Measurements from ENCODE around the gene SMARCD3. TPM values are rescaled to one million over a fixed set of nuclear protein-coding genes. Genes with fewer than 3 reads are reported as not detected.

Gene SMARCD3
- total and polyA plus RNA-seq, 9 of the 15 experiments (the other 6 are each of a cell fraction or from before 2014, with no cell fraction given) = 0.43 to 3.6 (median 2.6) TPM

DNA sequence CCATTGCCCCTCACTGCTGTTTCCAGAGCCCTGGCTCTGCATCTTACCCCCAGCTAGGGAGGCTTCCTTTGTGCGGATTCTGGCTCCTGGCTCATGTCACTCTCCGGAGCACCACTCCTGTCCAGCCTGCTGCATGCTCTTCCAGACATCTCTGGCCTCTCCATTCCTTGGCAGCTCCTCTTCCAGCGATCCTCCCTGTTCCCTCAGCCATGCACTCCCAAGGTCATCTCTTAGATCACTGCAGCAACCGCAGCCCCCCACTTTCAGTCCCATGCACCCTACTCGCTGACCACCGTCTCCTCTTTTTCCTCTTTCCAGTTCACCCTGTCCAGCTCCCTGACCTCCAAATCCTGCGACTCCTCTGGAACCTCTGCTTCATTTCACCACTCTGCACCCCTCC lies 6.9 kb upstream of the SMARCD3 start:
- DNase-seq (ENCODE audit: extremely low read depth in 1 of 4, low spot score in 3 of 4) (no peak), FAIRE-seq (no peak), ATAC-seq (no peak)
- POLR2A ChIA-PET = interaction anchor here (0.6 to 1.7 kb wide), 5 partner anchors 9 to 39 kb away, joined by 3 to 6 read pairs (median 3); no protein-coding TSS in a partner anchor
- Histone ChIP-seq H3K9me1 (ENCODE audit: control insufficient read depth, insufficient read depth, low read length) (no peaks in the 10 kb centered on the region), H3K4me1 (replicated peaks in 1 of 2; ENCODE audit: control insufficient read depth in 2 of 2, insufficient read depth in 2 of 2, low read length in 2 of 2) (peaks cover 5 to 22% of the 10 kb centered on the region in 2 experiments; a peak in 4 of 5 replicates), H3K9me3 (replicated peaks; ENCODE audit: control insufficient read depth, insufficient read depth, low read depth, low read length) (no peaks in the 10 kb centered on the region; the same call in 1 of the 2 replicates), H3K79me2 (ENCODE audit: control insufficient read depth, insufficient read depth, low read length) (no peaks in the 10 kb centered on the region), H3K36me3 (ENCODE audit: control insufficient read depth, insufficient read depth, low read length) (no peaks in the 10 kb centered on the region), H3K27ac (ENCODE audit: extremely low read depth, low read depth, low read length) (no peak overlapping the region), H3K27me3 (ENCODE audit: control insufficient read depth in 2 of 2, insufficient read depth in 2 of 2, low read length in 2 of 2) (peaks cover 66 to 91% of the 10 kb centered on the region in 2 experiments), H4K20me1 (replicated peaks; ENCODE audit: control insufficient read depth, insufficient read depth, low read length) (peaks cover 26% of the 10 kb centered on the region), H3K4me3 (no peak overlapping the region), H2AFZ (ENCODE audit: low read depth, low read length) (no peak overlapping the region), H3K4me2 (ENCODE audit: insufficient read depth, low read length) (no peak overlapping the region), H3K9ac (ENCODE audit: insufficient read depth in 1 of 2, low read depth in 2 of 2, low read length in 2 of 2) (no peak overlapping the region)
- intact Hi-C loops (cut with micrococcal nuclease) (no loop called here), in situ Hi-C loops (cut with MboI) (no loop called here)
- WGBS (ENCODE audit: insufficient coverage, low coverage, missing lambda C conversion rate) = 0% methylated on average over 7 of the region's 7 CpGs
- CTCF ChIA-PET (ENCODE audit: low intra/inter-chr PET ratio) = no interaction called here
- BruUV-seq (replicated peaks) = no TSS peak
- TF ChIP-seq, protein P1, sequence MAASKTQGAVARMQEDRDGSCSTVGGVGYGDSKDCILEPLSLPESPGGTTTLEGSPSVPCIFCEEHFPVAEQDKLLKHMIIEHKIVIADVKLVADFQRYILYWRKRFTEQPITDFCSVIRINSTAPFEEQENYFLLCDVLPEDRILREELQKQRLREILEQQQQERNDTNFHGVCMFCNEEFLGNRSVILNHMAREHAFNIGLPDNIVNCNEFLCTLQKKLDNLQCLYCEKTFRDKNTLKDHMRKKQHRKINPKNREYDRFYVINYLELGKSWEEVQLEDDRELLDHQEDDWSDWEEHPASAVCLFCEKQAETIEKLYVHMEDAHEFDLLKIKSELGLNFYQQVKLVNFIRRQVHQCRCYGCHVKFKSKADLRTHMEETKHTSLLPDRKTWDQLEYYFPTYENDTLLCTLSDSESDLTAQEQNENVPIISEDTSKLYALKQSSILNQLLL (CRISPR knock-in tag; IDR thresholded peaks at IDR 0.05; ENCODE audit: borderline replicate concordance) = no peak
- TF ChIP-seq, protein P2, sequence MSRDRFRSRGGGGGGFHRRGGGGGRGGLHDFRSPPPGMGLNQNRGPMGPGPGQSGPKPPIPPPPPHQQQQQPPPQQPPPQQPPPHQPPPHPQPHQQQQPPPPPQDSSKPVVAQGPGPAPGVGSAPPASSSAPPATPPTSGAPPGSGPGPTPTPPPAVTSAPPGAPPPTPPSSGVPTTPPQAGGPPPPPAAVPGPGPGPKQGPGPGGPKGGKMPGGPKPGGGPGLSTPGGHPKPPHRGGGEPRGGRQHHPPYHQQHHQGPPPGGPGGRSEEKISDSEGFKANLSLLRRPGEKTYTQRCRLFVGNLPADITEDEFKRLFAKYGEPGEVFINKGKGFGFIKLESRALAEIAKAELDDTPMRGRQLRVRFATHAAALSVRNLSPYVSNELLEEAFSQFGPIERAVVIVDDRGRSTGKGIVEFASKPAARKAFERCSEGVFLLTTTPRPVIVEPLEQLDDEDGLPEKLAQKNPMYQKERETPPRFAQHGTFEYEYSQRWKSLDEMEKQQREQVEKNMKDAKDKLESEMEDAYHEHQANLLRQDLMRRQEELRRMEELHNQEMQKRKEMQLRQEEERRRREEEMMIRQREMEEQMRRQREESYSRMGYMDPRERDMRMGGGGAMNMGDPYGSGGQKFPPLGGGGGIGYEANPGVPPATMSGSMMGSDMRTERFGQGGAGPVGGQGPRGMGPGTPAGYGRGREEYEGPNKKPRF (IDR thresholded peaks at IDR 0.05; ENCODE audit: low read depth, low read length) = no peak
- TF ChIP-seq RFX7 (CRISPR knock-in tag; IDR thresholded peaks at IDR 0.05) (no peak), GABPB2 (CRISPR knock-in tag; conservative IDR thresholded peaks at IDR 0.05) (no peak), BMI1 (IDR thresholded peaks at IDR 0.05; ENCODE audit: low read length) (no peak), MAZ (CRISPR knock-in tag; conservative IDR thresholded peaks at IDR 0.05 in 1 of 2, IDR thresholded peaks at IDR 0.05 in 1 of 2) (no peak), SMAD3 (CRISPR knock-in tag; conservative IDR thresholded peaks at IDR 0.05) (no peak), SLC30A9 (CRISPR knock-in tag; IDR thresholded peaks at IDR 0.05) (no peak), THRAP3 (IDR thresholded peaks at IDR 0.05; ENCODE audit: borderline replicate concordance) (no peak)
- TF ChIP-seq, protein P3, sequence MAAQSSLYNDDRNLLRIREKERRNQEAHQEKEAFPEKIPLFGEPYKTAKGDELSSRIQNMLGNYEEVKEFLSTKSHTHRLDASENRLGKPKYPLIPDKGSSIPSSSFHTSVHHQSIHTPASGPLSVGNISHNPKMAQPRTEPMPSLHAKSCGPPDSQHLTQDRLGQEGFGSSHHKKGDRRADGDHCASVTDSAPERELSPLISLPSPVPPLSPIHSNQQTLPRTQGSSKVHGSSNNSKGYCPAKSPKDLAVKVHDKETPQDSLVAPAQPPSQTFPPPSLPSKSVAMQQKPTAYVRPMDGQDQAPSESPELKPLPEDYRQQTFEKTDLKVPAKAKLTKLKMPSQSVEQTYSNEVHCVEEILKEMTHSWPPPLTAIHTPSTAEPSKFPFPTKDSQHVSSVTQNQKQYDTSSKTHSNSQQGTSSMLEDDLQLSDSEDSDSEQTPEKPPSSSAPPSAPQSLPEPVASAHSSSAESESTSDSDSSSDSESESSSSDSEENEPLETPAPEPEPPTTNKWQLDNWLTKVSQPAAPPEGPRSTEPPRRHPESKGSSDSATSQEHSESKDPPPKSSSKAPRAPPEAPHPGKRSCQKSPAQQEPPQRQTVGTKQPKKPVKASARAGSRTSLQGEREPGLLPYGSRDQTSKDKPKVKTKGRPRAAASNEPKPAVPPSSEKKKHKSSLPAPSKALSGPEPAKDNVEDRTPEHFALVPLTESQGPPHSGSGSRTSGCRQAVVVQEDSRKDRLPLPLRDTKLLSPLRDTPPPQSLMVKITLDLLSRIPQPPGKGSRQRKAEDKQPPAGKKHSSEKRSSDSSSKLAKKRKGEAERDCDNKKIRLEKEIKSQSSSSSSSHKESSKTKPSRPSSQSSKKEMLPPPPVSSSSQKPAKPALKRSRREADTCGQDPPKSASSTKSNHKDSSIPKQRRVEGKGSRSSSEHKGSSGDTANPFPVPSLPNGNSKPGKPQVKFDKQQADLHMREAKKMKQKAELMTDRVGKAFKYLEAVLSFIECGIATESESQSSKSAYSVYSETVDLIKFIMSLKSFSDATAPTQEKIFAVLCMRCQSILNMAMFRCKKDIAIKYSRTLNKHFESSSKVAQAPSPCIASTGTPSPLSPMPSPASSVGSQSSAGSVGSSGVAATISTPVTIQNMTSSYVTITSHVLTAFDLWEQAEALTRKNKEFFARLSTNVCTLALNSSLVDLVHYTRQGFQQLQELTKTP (IDR thresholded peaks at IDR 0.05; ENCODE audit: low read depth in 1 of 2, partially characterized antibody in 2 of 2) = no peak

All from K562 (cell line).